Measurements from ENCODE around the gene CSRNP3. TPM values are rescaled to one million over a fixed set of nuclear protein-coding genes. Genes with fewer than 3 reads are reported as not detected.

The CSRNP3 gene
- total RNA-seq: not detected
- not detected for total RNA-seq (2013)

- no peak for TF ChIP-seq CTCF (IDR thresholded peaks at IDR 0.05)
- no peaks in the 10 kb centered on the region for H3K9me3 Mint-ChIP-seq
- Histone ChIP-seq H3K4me3 (ENCODE audit: low read length) (no peak within 1 kb of the TSS), H3K27ac (ENCODE audit: low read length) (no peak within 1 kb of the TSS), H3K36me3 (ENCODE audit: control insufficient read depth, insufficient read depth, low read length) (no peaks in the 10 kb centered on the region), H3K27me3 (ENCODE audit: control insufficient read depth, insufficient read depth, low read length) (no peaks in the 10 kb centered on the region), H3K9me3 (ENCODE audit: control insufficient read depth, insufficient read depth, low read length) (no peaks in the 10 kb centered on the region), H3K4me1 (ENCODE audit: control insufficient read depth, insufficient read depth, low read length) (no peaks in the 10 kb centered on the region)
- no peak for ATAC-seq
- H3K27me3 Mint-ChIP-seq (ENCODE audit: low read depth in 2 of 2): no peaks in the 10 kb centered on the region
- WGBS (ENCODE audit: insufficient coverage): 67% methylated on average over 6 of the region's 8 CpGs
- no peaks in the 10 kb centered on the region for H3K36me3 Mint-ChIP-seq
- H3K27ac Mint-ChIP-seq: no peak within 1 kb of the TSS
- intact Hi-C loops (cut with micrococcal nuclease): no loop called here
- no peak for DNase-seq
- H3K4me1 Mint-ChIP-seq: no peaks in the 10 kb centered on the region
- no peak within 1 kb of the TSS for H3K4me3 Mint-ChIP-seq
These were observed at the start of gene CSRNP3 for GRCh38 chr2:165469417-165469816. Gene CSRNP3, plus strand, starts transcription at chr2:165469698. Its CDS starts 125,368 bp downstream, at chr2:165595066.

GRCh38 chr2:165420231-165420630, 49.3 kb upstream of the CSRNP3 start:
- no peak for TF ChIP-seq CTCF (IDR thresholded peaks at IDR 0.05)
- no peak for DNase-seq
- Mint-ChIP-seq H3K36me3 (peaks cover 13% of the 10 kb centered on the region), H3K4me3 (no peak overlapping the region), H3K9me3 (peaks cover 5 to 8% of the 10 kb centered on the region in 2 donors), H3K27ac (no peak overlapping the region), H3K27me3 (ENCODE audit: low read depth in 2 of 2) (peaks cover 0 to 1% of the 10 kb centered on the region in 2 donors), H3K4me1 (no peaks in the 10 kb centered on the region)
- no peak overlapping the region for H3K4me3 ChIP-seq (ENCODE audit: low read length)
- no peak overlapping the region for H3K27ac ChIP-seq (ENCODE audit: low read length)
- ATAC-seq: no peak
- intact Hi-C loops (cut with micrococcal nuclease): no loop called here
- H3K4me1 ChIP-seq (ENCODE audit: control insufficient read depth, insufficient read depth, low read length): no peaks in the 10 kb centered on the region
- no peaks in the 10 kb centered on the region for H3K27me3 ChIP-seq (ENCODE audit: control insufficient read depth, insufficient read depth, low read length)
- H3K9me3 ChIP-seq (ENCODE audit: control insufficient read depth, insufficient read depth, low read length): peaks cover 9% of the 10 kb centered on the region
- H3K36me3 ChIP-seq (ENCODE audit: control insufficient read depth, insufficient read depth, low read length): no peaks in the 10 kb centered on the region

- intact Hi-C loops (cut with micrococcal nuclease): no loop called here
- no peak for TF ChIP-seq CTCF (IDR thresholded peaks at IDR 0.05)
- Histone ChIP-seq H3K27ac (ENCODE audit: low read length) (no peak overlapping the region), H3K4me3 (ENCODE audit: low read length) (no peak overlapping the region), H3K4me1 (ENCODE audit: control insufficient read depth, insufficient read depth, low read length) (no peaks in the 10 kb centered on the region), H3K27me3 (ENCODE audit: control insufficient read depth, insufficient read depth, low read length) (no peaks in the 10 kb centered on the region), H3K36me3 (ENCODE audit: control insufficient read depth, insufficient read depth, low read length) (no peaks in the 10 kb centered on the region), H3K9me3 (ENCODE audit: control insufficient read depth, insufficient read depth, low read length) (peaks cover 9% of the 10 kb centered on the region)
- no peaks in the 10 kb centered on the region for H3K4me1 Mint-ChIP-seq
- H3K4me3 Mint-ChIP-seq: no peak overlapping the region
- 95% methylated on average over 3 of the region's 3 CpGs for WGBS (ENCODE audit: insufficient coverage)
- H3K9me3 Mint-ChIP-seq: peaks cover 0 to 5% of the 10 kb centered on the region in 2 donors
- DNase-seq (no peak), ATAC-seq (no peak)
- no peaks in the 10 kb centered on the region for H3K36me3 Mint-ChIP-seq
- no peak overlapping the region for H3K27ac Mint-ChIP-seq
- no peaks in the 10 kb centered on the region for H3K27me3 Mint-ChIP-seq (ENCODE audit: low read depth in 2 of 2)
These were observed 46.4 kb upstream of the CSRNP3 start for GRCh38 chr2:165423081-165423480.

- no peaks in the 10 kb centered on the region for H3K4me1 Mint-ChIP-seq
- intact Hi-C loops (cut with micrococcal nuclease): no loop called here
- no peak overlapping the region for H3K4me3 Mint-ChIP-seq
- Histone ChIP-seq H3K9me3 (ENCODE audit: control insufficient read depth, insufficient read depth, low read length) (peaks cover 9% of the 10 kb centered on the region), H3K4me3 (ENCODE audit: low read length) (no peak overlapping the region), H3K27ac (ENCODE audit: low read length) (no peak overlapping the region), H3K4me1 (ENCODE audit: control insufficient read depth, insufficient read depth, low read length) (no peaks in the 10 kb centered on the region), H3K36me3 (ENCODE audit: control insufficient read depth, insufficient read depth, low read length) (no peaks in the 10 kb centered on the region), H3K27me3 (ENCODE audit: control insufficient read depth, insufficient read depth, low read length) (no peaks in the 10 kb centered on the region)
- H3K27ac Mint-ChIP-seq: no peak overlapping the region
- WGBS (ENCODE audit: insufficient coverage): 90% methylated on average over 2 of the region's 2 CpGs
- ATAC-seq: no peak
- peaks cover 0 to 5% of the 10 kb centered on the region in 2 donors for H3K9me3 Mint-ChIP-seq
- H3K27me3 Mint-ChIP-seq (ENCODE audit: low read depth in 2 of 2): no peaks in the 10 kb centered on the region
- no peak for TF ChIP-seq CTCF (IDR thresholded peaks at IDR 0.05)
- no peaks in the 10 kb centered on the region for H3K36me3 Mint-ChIP-seq
- DNase-seq: no peak
These were observed 43.9 kb upstream of the CSRNP3 start for GRCh38 chr2:165425556-165425955.
